ENCODE measurements around the gene ATP6V0C. TPM values are rescaled to one million over a fixed set of nuclear protein-coding genes. Genes with fewer than 3 reads are reported as not detected.

ATP6V0C gene
- total RNA-seq, 1 donor from 2014 or later = 91.4 TPM

GRCh38 chr16:2518823-2519710 is 5.3 kb downstream of the ATP6V0C start:
- no peak for DNase-seq

DNA sequence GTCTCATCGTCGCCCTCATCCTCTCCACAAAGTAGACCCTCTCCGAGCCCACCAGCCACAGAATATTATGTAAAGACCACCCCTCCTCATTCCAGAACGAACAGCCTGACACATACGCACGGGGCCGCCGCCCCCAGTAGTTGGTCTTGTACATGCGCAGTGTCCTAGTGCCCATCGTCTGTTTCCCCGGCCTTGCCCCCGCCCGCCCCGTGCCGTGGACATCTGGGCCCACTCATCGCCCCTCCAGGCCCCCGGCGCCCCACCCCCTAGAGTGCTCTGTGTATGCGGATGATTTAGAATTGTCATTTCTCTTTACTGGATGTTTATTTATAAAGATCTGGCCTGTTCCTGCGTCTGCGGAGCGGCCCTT is 5.9 kb downstream of the ATP6V0C start:
- no peaks in the 10 kb centered on the region for H3K27me3 Mint-ChIP-seq
- peaks cover 66% of the 10 kb centered on the region for H3K4me1 Mint-ChIP-seq
- TF ChIP-seq CTCF (IDR thresholded peaks at IDR 0.05) = no peak
- ChIA-PET CTCF (interaction anchor here (1.4 to 1.9 kb wide), 2 partner anchors 10 to 13 kb away, joined by 6 to 7 read pairs; no protein-coding TSS in a partner anchor), POLR2A (interaction anchor here (0.7 to 2.0 kb wide), 12 partner anchors 8 to 1068 kb away, joined by 3 to 76 read pairs (median 6); partner anchors contain the start of genes CEMP1, PDPK1, TBC1D24 and TRAF7)
- no peak for ATAC-seq (ENCODE audit: low read depth)
- H3K4me3 Mint-ChIP-seq = peak overlapping the region; percentile 75
- peaks cover 56% of the 10 kb centered on the region for H3K36me3 Mint-ChIP-seq (ENCODE audit: low read depth)
- peak overlapping the region; percentile 86 for H3K27ac Mint-ChIP-seq
- DNase-seq = no peak
- intact Hi-C loops (cut with micrococcal nuclease) = loop anchor here (1.0 kb wide), 1 partner anchor 13 kb away; no protein-coding TSS in a partner anchor
- H3K9me3 Mint-ChIP-seq = no peaks in the 10 kb centered on the region

More at GRCh38 chr16:2518823-2519710, 5.3 kb downstream of the ATP6V0C start:
- Mint-ChIP-seq H3K4me3 (peak overlapping the region; percentile 57), H3K27me3 (no peaks in the 10 kb centered on the region), H3K27ac (peak overlapping the region; percentile 86), H3K9me3 (no peaks in the 10 kb centered on the region), H3K4me1 (peaks cover 65% of the 10 kb centered on the region), H3K36me3 (ENCODE audit: low read depth) (peaks cover 52% of the 10 kb centered on the region)
- ATAC-seq (ENCODE audit: low read depth) = no peak
- ChIA-PET POLR2A (interaction anchor here (1.0 to 1.9 kb wide), 7 partner anchors 10 to 364 kb away, joined by 3 to 76 read pairs (median 4); partner anchors contain the start of genes CEMP1 and TRAF7), CTCF (interaction anchor here (1.4 to 1.9 kb wide), 2 partner anchors 9 to 12 kb away, joined by 6 to 7 read pairs; no protein-coding TSS in a partner anchor)
- no peak for TF ChIP-seq CTCF (IDR thresholded peaks at IDR 0.05)
- intact Hi-C loops (cut with micrococcal nuclease) = no loop called here

- ChIA-PET POLR2A (interaction anchor here (0.7 to 2.0 kb wide), 16 partner anchors 9 to 1895 kb away, joined by 3 to 76 read pairs (median 4); partner anchors contain the start of genes CEMP1, PDPK1, TBC1D24 and TRAF7), CTCF (interaction anchor here (0.9 to 1.9 kb wide), 3 partner anchors 10 to 13 kb away, joined by 3 to 7 read pairs (median 6); no protein-coding TSS in a partner anchor)
- Mint-ChIP-seq H3K4me1 (peaks cover 61% of the 10 kb centered on the region), H3K27me3 (no peaks in the 10 kb centered on the region), H3K36me3 (ENCODE audit: low read depth) (peaks cover 59% of the 10 kb centered on the region), H3K27ac (peak within 1 kb of the TSS; percentile 94), H3K4me3 (peak within 1 kb of the TSS; percentile 91), H3K9me3 (no peaks in the 10 kb centered on the region)
- intact Hi-C loops (cut with micrococcal nuclease) = loop anchor here (1.0 kb wide), 1 partner anchor 12 kb away; no protein-coding TSS in a partner anchor
- ATAC-seq (ENCODE audit: low read depth) = peak; percentile 62
- peak; percentile 87 for DNase-seq
- TF ChIP-seq CTCF (IDR thresholded peaks at IDR 0.05) = no peak
These were observed 6.5 kb downstream of the ATP6V0C start, which contains the start of gene AMDHD2 for GRCh38 chr16:2520097-2520783. Gene AMDHD2 (plus strand): TSS chr16:2520371. CDS start chr16:2520459, 88 bp downstream.

DNA sequence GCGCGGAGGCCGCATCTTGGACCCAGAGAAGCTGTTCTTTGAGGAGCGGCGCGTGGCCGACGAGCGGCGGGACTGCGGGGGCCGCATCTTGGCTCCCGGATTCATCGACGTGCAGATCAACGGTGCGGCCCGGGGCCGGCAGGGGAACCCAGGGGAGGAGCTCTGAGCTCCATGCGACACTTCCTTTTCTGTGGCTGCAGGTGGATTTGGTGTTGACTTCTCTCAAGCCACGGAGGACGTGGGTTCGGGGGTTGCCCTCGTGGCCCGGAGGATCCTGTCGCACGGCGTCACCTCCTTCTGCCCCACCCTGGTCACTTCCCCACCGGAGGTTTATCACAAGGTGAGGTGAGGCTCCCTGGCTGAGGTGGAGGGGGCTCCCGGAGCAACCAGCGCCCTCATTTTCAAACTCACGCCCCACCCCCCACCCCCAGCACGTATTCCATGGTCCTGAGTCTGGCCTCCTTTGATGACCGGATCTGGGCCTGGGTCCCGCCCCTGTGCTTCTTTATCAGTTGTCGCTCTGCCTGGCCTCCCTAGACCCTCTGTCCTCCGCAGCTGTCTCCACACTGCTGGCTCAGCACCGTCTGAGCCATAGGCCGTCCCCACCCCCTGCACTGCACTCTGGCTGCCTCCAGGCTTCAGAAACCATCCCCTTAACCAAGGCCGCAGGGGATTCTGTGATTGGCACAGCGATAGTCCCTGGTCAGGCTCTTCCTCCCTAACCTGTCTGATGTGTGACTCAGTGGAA is 7.2 kb downstream of the ATP6V0C start:
- peak; percentile 57 for DNase-seq
- CTCF ChIA-PET = interaction anchor here (0.9 to 1.9 kb wide), 3 partner anchors 11 to 14 kb away, joined by 3 to 7 read pairs (median 6); no protein-coding TSS in a partner anchor
- peak overlapping the region; percentile 94 for H3K27ac Mint-ChIP-seq
- peak; percentile 83 for ATAC-seq (ENCODE audit: low read depth)
- POLR2A ChIA-PET = interaction anchor here (0.7 to 2.0 kb wide), 13 partner anchors 8 to 1895 kb away, joined by 3 to 76 read pairs (median 5); partner anchors contain the start of genes CEMP1, PDPK1 and TBC1D24
- H3K4me1 Mint-ChIP-seq = peaks cover 54% of the 10 kb centered on the region
- TF ChIP-seq CTCF (IDR thresholded peaks at IDR 0.05) = no peak
- H3K9me3 Mint-ChIP-seq = no peaks in the 10 kb centered on the region
- peaks cover 60% of the 10 kb centered on the region for H3K36me3 Mint-ChIP-seq (ENCODE audit: low read depth)
- H3K27me3 Mint-ChIP-seq = no peaks in the 10 kb centered on the region
- peak overlapping the region; percentile 91 for H3K4me3 Mint-ChIP-seq
- intact Hi-C loops (cut with micrococcal nuclease) = loop anchor here (1.0 kb wide), 1 partner anchor 11 kb away; no protein-coding TSS in a partner anchor

Measured in activated B cell treated with CpG ODN at 0.5 μM for 24 hours (primary cell).